A673 (cell line): ENCODE measurements around the gene SPTBN4. TPM values are rescaled to one million over a fixed set of nuclear protein-coding genes. Genes with fewer than 3 reads are reported as not detected.

Source experiments
- BruUV-seq: library from RNA; stranded (reverse); fragments of 400-500 nt; replicated peaks from 2 replicates; lab custom pipeline; 2021; lab: Mats Ljungman, UMichigan
- CTCF ChIA-PET: fragments of 300-600 bp; sonication (Branson Sonifier 250); formaldehyde crosslinking; loops from one replicate; lab custom pipeline; 2022; ENCODE audit warnings: antibody characterized with exemption; lab: Charles Lee
- POLR2A ChIA-PET: fragments of 300-600 bp; sonication (Branson Sonifier 250); formaldehyde crosslinking; loops from one replicate; lab custom pipeline; 2022; ENCODE audit warnings: antibody characterized with exemption; ENCODE audit not compliant: low non-redundant PET; lab: Charles Lee
- DNase-seq: peaks from one replicate; pipeline ENCODE4 v3.0.0-alpha.2; 2015; ENCODE audit warnings: low spot score
- H3K27ac ChIP-seq: fragments of 200-600 bp; sonication (generic); 2 replicates; pipeline ENCODE4 v1.5.1; 2016; ENCODE audit warnings: mixed run types, low read depth, mild to moderate bottlenecking, mixed read lengths, antibody characterized with exemption, low read length; ENCODE audit not compliant: poor library complexity, severe bottlenecking
- H3K27me3 ChIP-seq: fragments of 200-600 bp; sonication (generic); replicated peaks from 2 replicates; pipeline ENCODE4 v1.6.1; 2017; ENCODE audit warnings: mixed run types, low read depth, mild to moderate bottlenecking, mixed read lengths, antibody characterized with exemption, low read length; ENCODE audit not compliant: insufficient read depth, poor library complexity
- H3K36me3 ChIP-seq: fragments of 200-600 bp; sonication (generic); 2 replicates; pipeline ENCODE4 v1.6.1; 2016; ENCODE audit warnings: mixed run types, mild to moderate bottlenecking, mixed read lengths, antibody characterized with exemption, low read length; ENCODE audit not compliant: insufficient read depth, poor library complexity, severe bottlenecking
- H3K4me1 ChIP-seq: fragments of 200-600 bp; sonication (generic); 2 replicates; pipeline ENCODE4 v1.6.1; 2017; ENCODE audit warnings: mixed run types, mild to moderate bottlenecking, mixed read lengths, antibody characterized with exemption, low read length; ENCODE audit not compliant: insufficient read depth, poor library complexity, severe bottlenecking
- H3K4me3 ChIP-seq: fragments of 200-600 bp; sonication (generic); 2 replicates; pipeline ENCODE4 v1.5.1; 2016; ENCODE audit warnings: low read depth, mixed run types, mild to moderate bottlenecking, mixed read lengths, low read length; ENCODE audit not compliant: poor library complexity, severe bottlenecking
- H3K9me3 ChIP-seq: fragments of 200-600 bp; sonication (generic); 2 replicates; pipeline ENCODE4 v1.6.1; 2016; ENCODE audit warnings: mixed run types, low read depth, mild to moderate bottlenecking, mixed read lengths, antibody characterized with exemption, low read length; ENCODE audit not compliant: poor library complexity, severe bottlenecking
- CTCF ChIP-seq: fragments of 300-800, 200-600 bp; sonication (generic); conservative IDR thresholded peaks from 2 replicates; pipeline ENCODE4 v1.5.1; 2017; ENCODE audit warnings: low read depth, mild to moderate bottlenecking, antibody characterized with exemption, low read length, moderate library complexity, mixed read lengths
- EZH2 ChIP-seq: fragments of 200-600 bp; sonication (generic); IDR thresholded peaks from 2 replicates; pipeline ENCODE4 v1.6.1; 2017; ENCODE audit warnings: borderline replicate concordance, low read depth, mild to moderate bottlenecking, mixed read lengths, antibody characterized with exemption, low read length; ENCODE audit not compliant: poor library complexity, severe bottlenecking
- intact Hi-C: fragments of 100-400 bp; cut with micrococcal nuclease; formaldehyde crosslinking; loops from one replicate; pipeline ENCODE4 v1.10.0; 2022; ENCODE audit not compliant: unreplicated experiment
- total RNA-seq: library from RNA; stranded (reverse); gene quantifications from 2 replicates; pipeline ENCODE4 v1.2.3, GENCODE V29; 2021

The SPTBN4 gene
- total RNA-seq, 1 experiment from 2014 or later: 0.43 TPM

DNA sequence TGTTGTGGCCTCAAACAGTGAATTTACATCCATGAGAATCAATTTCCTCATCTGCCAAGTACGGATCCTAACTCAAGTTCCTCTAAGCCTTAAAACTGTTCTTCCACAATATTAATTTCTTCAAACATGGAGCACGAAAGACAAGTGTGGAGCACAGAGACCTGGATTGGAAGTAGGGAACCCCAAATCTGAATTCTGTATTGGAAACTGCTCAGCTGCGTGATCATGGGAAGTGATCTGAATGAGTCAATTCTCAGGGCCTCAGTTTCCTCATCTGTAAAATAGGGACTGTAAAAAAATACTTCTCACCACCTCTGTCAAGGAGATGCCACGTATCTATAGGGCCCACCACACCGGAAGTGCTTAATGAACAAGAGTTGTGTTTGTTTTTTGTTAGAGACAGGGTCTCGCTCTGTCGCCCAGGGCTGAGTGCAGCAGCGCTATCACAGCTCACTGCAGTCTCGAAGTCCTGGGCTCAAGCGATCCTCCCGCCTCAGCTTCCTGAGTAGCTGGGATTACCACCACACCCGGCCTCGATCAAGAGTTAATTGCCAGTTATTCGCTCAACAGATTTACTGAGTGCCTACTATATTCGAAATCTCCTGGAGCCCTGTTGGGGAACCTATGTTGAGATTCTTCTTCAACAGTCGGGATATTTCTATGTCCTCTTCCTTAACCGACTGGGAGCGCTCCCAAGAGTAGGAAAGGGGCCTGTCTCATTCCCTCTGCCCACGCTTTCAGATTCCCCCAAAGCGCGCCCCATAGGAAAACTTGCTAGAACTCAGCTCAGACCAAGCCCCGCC lies 24.3 kb upstream of the SPTBN4 start:
- TF ChIP-seq CTCF (no peak), EZH2 (no peak)
- Histone ChIP-seq H3K27me3 (no peaks in the 10 kb centered on the region), H3K4me3 (peak overlapping the region; percentile 82), H3K27ac (peak overlapping the region; percentile 96), H3K4me1 (peaks cover 22% of the 10 kb centered on the region), H3K36me3 (peaks cover 26% of the 10 kb centered on the region), H3K9me3 (no peaks in the 10 kb centered on the region)
- intact Hi-C loops: loop anchor here (5.0 kb wide), 2 partner anchors 140 to 160 kb away; partner anchors contain the start of gene LTBP4
- TSS peak; percentile 66 for BruUV-seq
- ChIA-PET POLR2A (interaction anchor here (0.6 to 1.0 kb wide), 3 partner anchors 16 to 241 kb away, joined by 3 to 16 read pairs (median 3); partner anchors contain the start of gene SERTAD1), CTCF (interaction anchor here (0.6 to 1.6 kb wide), 3 partner anchors 21 to 160 kb away, joined by 3 to 7 read pairs (median 7); no protein-coding TSS in a partner anchor)
- DNase-seq: no peak

DNA sequence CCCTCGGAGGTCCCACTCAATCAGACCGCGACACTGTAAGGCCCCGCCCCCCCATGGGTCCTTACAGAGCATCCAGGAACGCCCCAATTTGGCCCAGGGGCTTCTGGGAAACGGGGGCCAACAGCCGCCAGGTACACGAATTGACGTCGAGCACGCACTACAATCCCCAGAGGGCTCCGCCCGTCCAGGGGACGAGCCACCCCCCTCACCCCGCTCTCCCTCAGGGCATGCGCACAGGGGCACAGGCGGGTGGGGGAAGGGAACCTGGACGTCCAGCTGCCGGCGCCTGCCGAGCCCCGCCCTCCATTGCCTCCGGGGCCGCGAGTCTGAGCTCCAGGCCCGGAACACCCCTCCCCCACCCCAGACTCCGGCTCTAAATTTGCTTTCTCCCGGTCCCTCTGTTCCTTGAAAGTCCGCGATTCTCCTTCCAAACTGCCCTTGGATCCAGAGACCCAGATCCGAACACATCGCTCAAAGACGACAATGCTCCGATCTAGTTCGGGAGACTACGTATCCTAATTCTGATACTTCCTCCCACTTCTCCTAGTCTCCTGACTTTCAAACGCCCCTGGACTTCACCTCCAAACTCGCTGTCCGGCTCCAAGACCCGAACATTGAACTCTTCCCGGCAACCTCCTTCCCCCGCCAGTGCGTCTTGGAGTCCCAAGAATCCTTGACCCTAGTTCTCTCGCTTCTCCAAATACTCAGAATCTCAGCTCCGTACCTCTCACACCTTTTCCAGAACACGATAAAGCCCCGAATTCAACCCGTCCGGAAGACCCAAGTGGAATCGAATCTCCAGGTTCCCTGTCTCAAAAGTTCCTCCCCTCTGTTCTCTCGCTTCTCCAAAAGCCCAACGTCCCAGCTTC lies 23.4 kb upstream of the SPTBN4 start:
- no peak for TF ChIP-seq EZH2
- no peak for TF ChIP-seq CTCF
- no peaks in the 10 kb centered on the region for H3K9me3 ChIP-seq
- CTCF ChIA-PET: interaction anchor here (0.6 to 1.6 kb wide), 3 partner anchors 21 to 159 kb away, joined by 3 to 7 read pairs (median 7); no protein-coding TSS in a partner anchor
- H3K36me3 ChIP-seq: peaks cover 26% of the 10 kb centered on the region
- H3K27me3 ChIP-seq: no peaks in the 10 kb centered on the region
- peak overlapping the region; percentile 96 for H3K27ac ChIP-seq
- peak; percentile 100 for DNase-seq
- H3K4me1 ChIP-seq: peaks cover 22% of the 10 kb centered on the region
- BruUV-seq: TSS peak; percentile 91
- intact Hi-C loops: loop anchor here (5.0 kb wide), 2 partner anchors 141 to 159 kb away; partner anchors contain the start of gene LTBP4
- POLR2A ChIA-PET: interaction anchor here (0.6 to 1.0 kb wide), 3 partner anchors 17 to 242 kb away, joined by 3 to 16 read pairs (median 3); partner anchors contain the start of gene SERTAD1
- H3K4me3 ChIP-seq: peak overlapping the region; percentile 82
